ENCODE measurements around the gene WDR91.

The WDR91 gene

GRCh38 chr7:135195968-135196629, 15.2 kb downstream of the WDR91 start:
- DNase-seq = no peak

GRCh38 chr7:135195156-135195555, 16.2 kb downstream of the WDR91 start:
- no peak for DNase-seq

- DNase-seq = no peak
Observed at GRCh38 chr7:135194494-135195095, 16.7 kb downstream of the WDR91 start.

- DNase-seq = no peak
Observed at GRCh38 chr7:135193615-135194081, 17.7 kb downstream of the WDR91 start.

GRCh38 chr7:135192914-135193536, 18.3 kb downstream of the WDR91 start:
- no peak for DNase-seq

GRCh38 chr7:135190703-135191102, 20.6 kb downstream of the WDR91 start:
- no peak for DNase-seq

- no peak for DNase-seq
Observed at GRCh38 chr7:135189961-135190360, 21.4 kb downstream of the WDR91 start.

- DNase-seq = no peak
Observed at GRCh38 chr7:135189221-135189662, 22.1 kb downstream of the WDR91 start.

GRCh38 chr7:135188298-135188984, 22.9 kb downstream of the WDR91 start:
- DNase-seq = no peak

GRCh38 chr7:135186841-135187253, 24.5 kb downstream of the WDR91 start:
- DNase-seq = no peak

- DNase-seq = no peak
Observed at GRCh38 chr7:135186261-135186540, 25.1 kb downstream of the WDR91 start.

- DNase-seq = no peak
Observed at GRCh38 chr7:135185471-135186260, 25.7 kb downstream of the WDR91 start.

GRCh38 chr7:135184254-135184841, 27.0 kb downstream of the WDR91 start:
- DNase-seq = no peak

- DNase-seq = no peak
Observed at GRCh38 chr7:135183478-135183877, 27.8 kb downstream of the WDR91 start.

- no peak for DNase-seq
Observed at GRCh38 chr7:135181929-135182678, 29.2 kb downstream of the WDR91 start.

- DNase-seq = no peak
Observed at GRCh38 chr7:135181261-135181928, 29.9 kb downstream of the WDR91 start.

- DNase-seq = no peak
Observed at GRCh38 chr7:135180122-135180521, 31.2 kb downstream of the WDR91 start.

GRCh38 chr7:135179321-135179925, 31.9 kb downstream of the WDR91 start:
- no peak for DNase-seq

- DNase-seq = no peak
Observed at GRCh38 chr7:135178364-135178763, 33.0 kb downstream of the WDR91 start.

- no peak for DNase-seq
Observed at GRCh38 chr7:135177028-135177696, 34.2 kb downstream of the WDR91 start.
